Measurements from ENCODE around the gene ITGA3. TPM values are rescaled to one million over a fixed set of nuclear protein-coding genes. Genes with fewer than 3 reads are reported as not detected.
A peak's percentile ranks its signal among the peaks of the same experiment; 100 is the strongest.

ITGA3 gene
- total and polyA plus RNA-seq, 2 of the 13 experiments (the other 11 are each of a cell fraction or from before 2014, with no cell fraction given): 0.48 to 0.69 TPM

DNA sequence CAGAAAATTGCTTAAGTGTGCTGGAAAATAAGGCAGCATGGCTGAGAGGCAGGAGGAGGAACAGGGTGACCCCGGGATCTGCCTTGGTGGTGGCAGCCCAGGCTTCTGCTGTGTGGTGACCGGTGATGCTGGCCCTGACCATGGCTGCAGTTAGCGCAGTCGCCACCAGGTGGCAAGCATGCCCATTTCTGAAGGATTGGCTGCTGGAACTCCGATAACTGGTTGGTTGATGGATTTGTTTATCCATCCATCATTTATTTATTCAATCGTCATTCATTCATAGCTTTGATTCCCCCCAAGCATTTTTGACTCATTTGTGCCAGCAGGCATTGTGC, 29.1 kb upstream of the ITGA3 start (continued):
- TF ChIP-seq, protein P1, sequence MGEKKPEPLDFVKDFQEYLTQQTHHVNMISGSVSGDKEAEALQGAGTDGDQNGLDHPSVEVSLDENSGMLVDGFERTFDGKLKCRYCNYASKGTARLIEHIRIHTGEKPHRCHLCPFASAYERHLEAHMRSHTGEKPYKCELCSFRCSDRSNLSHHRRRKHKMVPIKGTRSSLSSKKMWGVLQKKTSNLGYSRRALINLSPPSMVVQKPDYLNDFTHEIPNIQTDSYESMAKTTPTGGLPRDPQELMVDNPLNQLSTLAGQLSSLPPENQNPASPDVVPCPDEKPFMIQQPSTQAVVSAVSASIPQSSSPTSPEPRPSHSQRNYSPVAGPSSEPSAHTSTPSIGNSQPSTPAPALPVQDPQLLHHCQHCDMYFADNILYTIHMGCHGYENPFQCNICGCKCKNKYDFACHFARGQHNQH (CRISPR knock-in tag; IDR thresholded peaks at IDR 0.05): no peak
- TF ChIP-seq, protein P2, sequence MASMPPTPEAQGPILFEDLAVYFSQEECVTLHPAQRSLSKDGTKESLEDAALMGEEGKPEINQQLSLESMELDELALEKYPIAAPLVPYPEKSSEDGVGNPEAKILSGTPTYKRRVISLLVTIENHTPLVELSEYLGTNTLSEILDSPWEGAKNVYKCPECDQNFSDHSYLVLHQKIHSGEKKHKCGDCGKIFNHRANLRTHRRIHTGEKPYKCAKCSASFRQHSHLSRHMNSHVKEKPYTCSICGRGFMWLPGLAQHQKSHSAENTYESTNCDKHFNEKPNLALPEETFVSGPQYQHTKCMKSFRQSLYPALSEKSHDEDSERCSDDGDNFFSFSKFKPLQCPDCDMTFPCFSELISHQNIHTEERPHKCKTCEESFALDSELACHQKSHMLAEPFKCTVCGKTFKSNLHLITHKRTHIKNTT (CRISPR knock-in tag; IDR thresholded peaks at IDR 0.05): no peak
- no peak for TF ChIP-seq KLF15 (CRISPR knock-in tag; IDR thresholded peaks at IDR 0.05; ENCODE audit: borderline replicate concordance)
- TF ChIP-seq ZNF619 (CRISPR knock-in tag; IDR thresholded peaks at IDR 0.05): 0 out of 2 replicates have a peak, but pooled peaks have one; percentile 35
- peak; percentile 27; the same call in 1 of the 2 replicates for TF ChIP-seq GABPB1 (CRISPR knock-in tag; IDR thresholded peaks at IDR 0.05)
- TF ChIP-seq, protein P3, sequence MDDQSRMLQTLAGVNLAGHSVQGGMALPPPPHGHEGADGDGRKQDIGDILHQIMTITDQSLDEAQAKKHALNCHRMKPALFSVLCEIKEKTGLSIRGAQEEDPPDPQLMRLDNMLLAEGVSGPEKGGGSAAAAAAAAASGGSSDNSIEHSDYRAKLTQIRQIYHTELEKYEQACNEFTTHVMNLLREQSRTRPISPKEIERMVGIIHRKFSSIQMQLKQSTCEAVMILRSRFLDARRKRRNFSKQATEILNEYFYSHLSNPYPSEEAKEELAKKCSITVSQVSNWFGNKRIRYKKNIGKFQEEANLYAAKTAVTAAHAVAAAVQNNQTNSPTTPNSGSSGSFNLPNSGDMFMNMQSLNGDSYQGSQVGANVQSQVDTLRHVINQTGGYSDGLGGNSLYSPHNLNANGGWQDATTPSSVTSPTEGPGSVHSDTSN (CRISPR knock-in tag; IDR thresholded peaks at IDR 0.05; ENCODE audit: borderline replicate concordance): no peak
- peak; percentile 18; the same call in 1 of the 2 replicates for TF ChIP-seq MYC (CRISPR knock-in tag; IDR thresholded peaks at IDR 0.05; ENCODE audit: borderline replicate concordance)
- peak; percentile 78 for TF ChIP-seq XRCC5 (optimal IDR thresholded peaks at IDR 0.05; ENCODE audit: low read length)
- no peak for TF ChIP-seq PPARG (CRISPR knock-in tag; conservative IDR thresholded peaks at IDR 0.05)
- peak; percentile 31; the same call in 1 of the 2 replicates for TF ChIP-seq MIER3 (CRISPR knock-in tag; IDR thresholded peaks at IDR 0.05; ENCODE audit: borderline replicate concordance)
- TF ChIP-seq ZNF34 (CRISPR knock-in tag; IDR thresholded peaks at IDR 0.05; ENCODE audit: borderline replicate concordance): no peak
- TF ChIP-seq ZNF335 (CRISPR knock-in tag; IDR thresholded peaks at IDR 0.05): 0 out of 2 replicates have a peak, but pooled peaks have one; percentile 32
- no peak for TF ChIP-seq CCDC6 (CRISPR knock-in tag; IDR thresholded peaks at IDR 0.05)
- no peak for TF ChIP-seq TSC22D2 (CRISPR knock-in tag; IDR thresholded peaks at IDR 0.05; ENCODE audit: borderline replicate concordance)
- no peak for TF ChIP-seq ZNF572 (CRISPR knock-in tag; IDR thresholded peaks at IDR 0.05)
- 0 out of 2 replicates have a peak, but pooled peaks have one; percentile 51 for TF ChIP-seq HMG20B (CRISPR knock-in tag; conservative IDR thresholded peaks at IDR 0.05)
- TF ChIP-seq ZNF775 (CRISPR knock-in tag; IDR thresholded peaks at IDR 0.05; ENCODE audit: borderline replicate concordance): no peak
- TF ChIP-seq BHLHE40 (IDR thresholded peaks at IDR 0.05; ENCODE audit: low read length): no peak
- peak; percentile 81 for TF ChIP-seq RFX5 (IDR thresholded peaks at IDR 0.05; ENCODE audit: low read depth, low read length)
- no peak for TF ChIP-seq SMAD9 (CRISPR knock-in tag; IDR thresholded peaks at IDR 0.05)
- no peak for TF ChIP-seq AHR (CRISPR knock-in tag; IDR thresholded peaks at IDR 0.05)
- TF ChIP-seq DNMT1 (CRISPR knock-in tag; IDR thresholded peaks at IDR 0.05): no peak
- no peak for TF ChIP-seq SP1 (IDR thresholded peaks at IDR 0.05)
- TF ChIP-seq SP1 (CRISPR knock-in tag; IDR thresholded peaks at IDR 0.05): 0 out of 2 replicates have a peak, but pooled peaks have one; percentile 20
- no peak for TF ChIP-seq TBX2 (CRISPR knock-in tag; IDR thresholded peaks at IDR 0.05; ENCODE audit: borderline replicate concordance)
- TF ChIP-seq ZSCAN25 (CRISPR knock-in tag; IDR thresholded peaks at IDR 0.05): no peak
- no peak for TF ChIP-seq MXD4 (CRISPR knock-in tag; IDR thresholded peaks at IDR 0.05)
- no peak for TF ChIP-seq ZFY (CRISPR knock-in tag; IDR thresholded peaks at IDR 0.05)
- TF ChIP-seq ZNF354B (CRISPR knock-in tag; IDR thresholded peaks at IDR 0.05): no peak
- TF ChIP-seq ZNF883 (CRISPR knock-in tag; IDR thresholded peaks at IDR 0.05; ENCODE audit: not compliant biosample characterization): no peak
